ENCODE measurements around the gene GLP1R.

DNA sequence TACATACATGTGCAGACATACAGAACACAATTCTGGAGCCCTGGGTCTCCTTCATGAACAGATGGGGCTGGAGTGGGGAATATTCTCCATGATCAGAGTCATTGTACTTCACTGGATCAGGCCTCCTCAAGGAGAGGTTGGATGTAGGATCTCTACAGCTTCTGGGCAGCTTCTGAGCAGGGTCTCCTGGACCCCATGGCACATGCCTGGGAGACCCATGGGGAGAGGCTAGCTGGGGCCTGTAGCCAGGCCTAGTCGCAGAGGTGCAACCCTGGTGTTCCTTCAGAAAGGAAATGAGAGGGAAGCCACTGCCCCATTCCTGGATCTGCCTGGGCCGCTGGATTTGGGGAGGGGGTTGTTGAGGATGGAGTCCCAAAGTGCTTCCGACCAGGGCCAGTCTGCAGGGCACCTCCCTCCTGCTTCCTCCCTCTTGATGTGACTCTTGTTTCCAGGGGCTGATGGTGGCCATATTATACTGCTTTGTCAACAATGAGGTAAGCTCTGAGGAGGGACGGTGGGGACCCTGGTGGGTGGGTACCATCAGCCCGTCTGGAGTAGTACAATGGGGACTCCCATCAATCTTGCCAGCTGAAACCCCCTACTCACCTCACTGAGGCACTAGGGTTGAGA, 31.8 kb downstream of the GLP1R start:
- TF ChIP-seq, protein P1, sequence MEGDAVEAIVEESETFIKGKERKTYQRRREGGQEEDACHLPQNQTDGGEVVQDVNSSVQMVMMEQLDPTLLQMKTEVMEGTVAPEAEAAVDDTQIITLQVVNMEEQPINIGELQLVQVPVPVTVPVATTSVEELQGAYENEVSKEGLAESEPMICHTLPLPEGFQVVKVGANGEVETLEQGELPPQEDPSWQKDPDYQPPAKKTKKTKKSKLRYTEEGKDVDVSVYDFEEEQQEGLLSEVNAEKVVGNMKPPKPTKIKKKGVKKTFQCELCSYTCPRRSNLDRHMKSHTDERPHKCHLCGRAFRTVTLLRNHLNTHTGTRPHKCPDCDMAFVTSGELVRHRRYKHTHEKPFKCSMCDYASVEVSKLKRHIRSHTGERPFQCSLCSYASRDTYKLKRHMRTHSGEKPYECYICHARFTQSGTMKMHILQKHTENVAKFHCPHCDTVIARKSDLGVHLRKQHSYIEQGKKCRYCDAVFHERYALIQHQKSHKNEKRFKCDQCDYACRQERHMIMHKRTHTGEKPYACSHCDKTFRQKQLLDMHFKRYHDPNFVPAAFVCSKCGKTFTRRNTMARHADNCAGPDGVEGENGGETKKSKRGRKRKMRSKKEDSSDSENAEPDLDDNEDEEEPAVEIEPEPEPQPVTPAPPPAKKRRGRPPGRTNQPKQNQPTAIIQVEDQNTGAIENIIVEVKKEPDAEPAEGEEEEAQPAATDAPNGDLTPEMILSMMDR (IDR thresholded peaks at IDR 0.05; ENCODE audit: insufficient read depth, low read length, poor library complexity, severe bottlenecking) = no peak
- TF ChIP-seq EZH2phosphoT487 (conservative IDR thresholded peaks at IDR 0.05; ENCODE audit: low read length) = no peak
